CD8-positive, alpha-beta memory T cell (primary cell): Measurements from ENCODE around the gene TPK1. TPM values are rescaled to one million over a fixed set of nuclear protein-coding genes. Genes with fewer than 3 reads are reported as not detected.
"Not testable (repeated sequence)": the region's sequence is repeated elsewhere in the genome, so short reads cannot be mapped to it uniquely, and the experiment has no call there.

Experiments used
- CTCF ChIA-PET: fragments of 350-600 bp; sonication (Branson Sonifier 250); formaldehyde crosslinking; loops from one replicate; lab custom pipeline; 2021; ENCODE audit warnings: antibody characterized with exemption; lab: Charles Lee
- POLR2A ChIA-PET: fragments of 350-600 bp; sonication (Branson Sonifier 250); formaldehyde crosslinking; loops from one replicate; lab custom pipeline; 2021; ENCODE audit warnings: antibody characterized with exemption; lab: Charles Lee
- DNase-seq, 5 donors: peaks; one replicate each; pipeline versions ENCODE4 v3.0.0 to v3.0.0-alpha.2; 2020 to 2022; ENCODE audit warnings: mixed read lengths in 1 of 5
- H3K27ac ChIP-seq: one replicate; pipeline ENCODE4 v1.7.0; 2013; ENCODE audit warnings: low read depth, mild to moderate bottlenecking, low read length, moderate library complexity
- H3K27me3 ChIP-seq: 2 replicates; pipeline ENCODE4 v1.7.0; 2013; ENCODE audit warnings: low read length, mild to moderate bottlenecking; ENCODE audit not compliant: insufficient read depth, poor library complexity, severe bottlenecking
- H3K36me3 ChIP-seq: 2 replicates; pipeline ENCODE4 v1.7.0; 2013; ENCODE audit warnings: mild to moderate bottlenecking, low read length, moderate library complexity; ENCODE audit not compliant: insufficient read depth
- H3K4me1 ChIP-seq: 2 replicates; pipeline ENCODE4 v1.7.0; 2013; ENCODE audit warnings: mild to moderate bottlenecking, low read length, moderate library complexity; ENCODE audit not compliant: insufficient read depth
- H3K4me3 ChIP-seq: 2 replicates; pipeline ENCODE4 v1.7.0; 2013; ENCODE audit warnings: mild to moderate bottlenecking, low read length
- H3K9me3 ChIP-seq: 2 replicates; pipeline ENCODE4 v1.7.0; 2013; ENCODE audit warnings: mild to moderate bottlenecking, low read length
- H3K27ac Mint-ChIP-seq, 8 donors: one replicate each; pipeline ENCODE4 v1.8.0; 2020 to 2021; ENCODE audit warnings: mixed read lengths in 8 of 8, mild to moderate bottlenecking in 6 of 8, inconsistent platforms in 3 of 8, moderate library complexity in 3 of 8
- H3K27me3 Mint-ChIP-seq, 2 donors: one replicate each; pipeline ENCODE4 v1.8.0; 2020 to 2021; ENCODE audit warnings: mixed read lengths in 2 of 2, mild to moderate bottlenecking in 1 of 2, moderate library complexity in 1 of 2
- H3K36me3 Mint-ChIP-seq, 3 donors: one replicate each; pipeline ENCODE4 v1.8.0; 2020 to 2021; ENCODE audit warnings: mixed read lengths in 3 of 3, inconsistent platforms in 1 of 3, mild to moderate bottlenecking in 1 of 3
- H3K4me1 Mint-ChIP-seq, 3 donors: one replicate each; pipeline ENCODE4 v1.8.0; 2020 to 2021; ENCODE audit warnings: mixed read lengths in 3 of 3, inconsistent platforms in 1 of 3, mild to moderate bottlenecking in 1 of 3
- H3K4me3 Mint-ChIP-seq, 7 donors: one replicate each; pipeline ENCODE4 v1.8.0; 2020 to 2021; ENCODE audit warnings: mixed read lengths in 7 of 7, mild to moderate bottlenecking in 6 of 7, moderate library complexity in 4 of 7, inconsistent platforms in 2 of 7
- H3K9me3 Mint-ChIP-seq, 5 donors: one replicate each; pipeline ENCODE4 v1.8.0; 2020 to 2022; ENCODE audit warnings: mixed read lengths in 5 of 5, mild to moderate bottlenecking in 3 of 5, moderate library complexity in 2 of 5, inconsistent platforms in 1 of 5
- polyA plus RNA-seq: library from polyadenylated mRNA; unstranded; fragments of 300-500 nt; fragmentation: Illumina TruSeq; gene quantifications from one replicate; pipeline ENCODE4 v1.2.3, GENCODE V29; 2021
- total RNA-seq, 2 experiments: library from RNA; stranded (reverse); gene quantifications; one replicate each; pipeline ENCODE4 v1.2.3, GENCODE V29; 2021

TPK1 gene
- total and polyA plus RNA-seq, 3 experiments from 2014 or later = 18.0 to 20.1 (median 19.0) TPM

DNA sequence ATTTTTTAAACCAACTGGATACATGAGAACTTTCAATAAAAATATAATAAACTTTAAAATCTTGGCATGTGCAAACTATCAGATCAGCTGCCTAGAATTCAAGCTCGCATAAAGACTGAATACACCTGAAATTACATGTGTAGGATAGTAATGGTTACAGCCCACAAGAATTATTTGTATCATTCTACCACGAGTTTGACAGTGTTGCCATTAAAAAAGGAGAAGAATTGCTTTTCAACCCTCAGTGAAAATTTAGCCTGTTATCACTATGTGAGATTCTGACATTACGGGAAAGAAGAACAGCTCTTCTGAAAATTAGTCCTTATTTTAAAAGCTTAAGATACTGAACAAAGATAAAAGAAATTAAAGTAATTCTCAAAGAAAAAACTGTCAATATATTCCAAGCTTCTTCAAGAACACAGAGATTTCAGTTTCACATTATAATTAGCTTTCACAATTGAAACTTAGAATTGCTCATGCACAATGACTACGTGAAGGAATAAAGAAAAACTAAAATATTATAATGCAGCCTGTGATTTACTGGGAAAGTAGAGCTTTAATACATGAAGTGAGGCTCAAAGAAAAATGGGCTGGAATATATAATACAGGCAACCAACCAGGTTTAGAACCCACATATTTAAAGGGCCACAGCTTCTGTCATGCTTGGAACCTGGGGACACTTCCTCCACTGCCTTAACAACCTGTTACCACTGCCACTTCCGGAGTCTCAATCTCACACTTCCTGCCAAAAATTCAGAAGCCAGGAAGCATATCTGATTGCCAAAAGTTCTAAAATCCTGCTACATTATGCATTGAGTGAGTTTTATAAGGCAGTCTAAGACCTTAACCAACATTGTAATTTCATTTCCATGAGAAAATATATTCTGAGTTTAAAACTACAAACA lies 23.2 kb downstream of the TPK1 start:
- POLR2A ChIA-PET = interaction anchor here (0.5 to 2.8 kb wide), 3 partner anchors 18 to 52 kb away, joined by 3 to 62 read pairs (median 3); partner anchors contain the start of gene TPK1
- peaks cover 44 to 78% (median 65%) of the 10 kb centered on the region in 3 donors for H3K4me1 Mint-ChIP-seq

GRCh38 chr7:144805627-144806239 lies 30.1 kb downstream of the TPK1 start:
- Mint-ChIP-seq H3K27ac (no peak overlapping the region), H3K4me3 (no peak overlapping the region), H3K9me3 (no peaks in the 10 kb centered on the region), H3K36me3 (peaks cover 17 to 29% (median 23%) of the 10 kb centered on the region in 3 donors), H3K27me3 (no peaks in the 10 kb centered on the region), H3K4me1 (peaks cover 28 to 50% (median 46%) of the 10 kb centered on the region in 3 donors)
- H3K36me3 ChIP-seq = no peaks in the 10 kb centered on the region
- H3K27me3 ChIP-seq = no peaks in the 10 kb centered on the region
- H3K4me3 ChIP-seq = no peak overlapping the region
- DNase-seq = no peak
- H3K27ac ChIP-seq = no peak overlapping the region
- peaks cover 12% of the 10 kb centered on the region for H3K4me1 ChIP-seq
- ChIA-PET POLR2A (no interaction called here), CTCF (interaction anchor here (1.2 kb wide), 1 partner anchor 19 kb away, joined by 3 read pairs; no protein-coding TSS in a partner anchor)
- no peaks in the 10 kb centered on the region for H3K9me3 ChIP-seq

More for the DNA sequence above, 23.2 kb downstream of the TPK1 start:
- CTCF ChIA-PET = interaction anchor here (0.9 to 1.9 kb wide), 3 partner anchors 12 to 23 kb away, joined by 3 to 22 read pairs (median 5); partner anchors contain the start of gene TPK1
- Histone ChIP-seq H3K4me1 (peaks cover 40% of the 10 kb centered on the region), H3K27ac (no peak overlapping the region), H3K9me3 (no peaks in the 10 kb centered on the region), H3K36me3 (no peaks in the 10 kb centered on the region), H3K27me3 (no peaks in the 10 kb centered on the region), H3K4me3 (peak overlapping the region; percentile 9)
- Mint-ChIP-seq H3K27ac (peak overlapping the region; percentile 72 to 94 (median 88)), H3K36me3 (no peaks in the 10 kb centered on the region), H3K4me3 (peak overlapping the region; percentile 8 to 86 (median 68)), H3K27me3 (no peaks in the 10 kb centered on the region), H3K9me3 (no peaks in the 10 kb centered on the region)
- DNase-seq = peak in 4 of 5 donors; percentile 18 to 76 (median 54)

- POLR2A ChIA-PET, H3K36me3 ChIP-seq, H3K9me3 Mint-ChIP-seq, H3K27me3 Mint-ChIP-seq, H3K4me3 Mint-ChIP-seq, H3K27ac Mint-ChIP-seq, H3K27ac ChIP-seq, H3K9me3 ChIP-seq, DNase-seq, H3K4me3 ChIP-seq, H3K27me3 ChIP-seq, H3K4me1 ChIP-seq: not testable (repeated sequence)
- Mint-ChIP-seq H3K36me3 (peaks cover 24 to 63% (median 41%) of the 10 kb centered on the region in 3 donors), H3K4me1 (peaks cover 31 to 47% (median 46%) of the 10 kb centered on the region in 3 donors)
- CTCF ChIA-PET = interaction anchor here (1.3 kb wide), 1 partner anchor 11 kb away, joined by 3 read pairs; no protein-coding TSS in a partner anchor
Observed at GRCh38 chr7:144800678-144801436, 35.0 kb downstream of the TPK1 start.

DNA sequence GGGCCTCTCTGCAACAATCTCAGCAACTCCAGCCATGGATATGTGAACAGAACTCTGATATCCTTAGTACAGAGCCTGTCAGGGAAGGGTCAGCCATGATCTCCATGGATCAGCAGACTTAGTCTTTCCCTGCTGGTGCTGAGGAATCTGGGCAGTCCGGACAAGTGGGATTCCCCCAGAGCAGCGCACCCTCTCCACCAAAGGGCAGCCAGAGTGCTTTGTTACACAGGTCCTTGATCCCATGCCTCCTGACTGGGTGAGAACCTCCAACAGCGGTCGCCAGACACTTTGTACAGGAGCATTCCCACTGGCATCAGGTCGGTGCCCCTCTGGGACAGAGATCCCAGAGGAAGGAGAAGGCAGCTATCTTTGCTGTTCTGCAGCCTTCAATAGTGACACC lies 38.9 kb downstream of the TPK1 start:
- peaks cover 13 to 52% (median 21%) of the 10 kb centered on the region in 3 donors for H3K36me3 Mint-ChIP-seq
- POLR2A ChIA-PET = no interaction called here
- CTCF ChIA-PET = interaction anchor here (1.2 kb wide), 1 partner anchor 58 kb away, joined by 3 read pairs; no protein-coding TSS in a partner anchor

DNA sequence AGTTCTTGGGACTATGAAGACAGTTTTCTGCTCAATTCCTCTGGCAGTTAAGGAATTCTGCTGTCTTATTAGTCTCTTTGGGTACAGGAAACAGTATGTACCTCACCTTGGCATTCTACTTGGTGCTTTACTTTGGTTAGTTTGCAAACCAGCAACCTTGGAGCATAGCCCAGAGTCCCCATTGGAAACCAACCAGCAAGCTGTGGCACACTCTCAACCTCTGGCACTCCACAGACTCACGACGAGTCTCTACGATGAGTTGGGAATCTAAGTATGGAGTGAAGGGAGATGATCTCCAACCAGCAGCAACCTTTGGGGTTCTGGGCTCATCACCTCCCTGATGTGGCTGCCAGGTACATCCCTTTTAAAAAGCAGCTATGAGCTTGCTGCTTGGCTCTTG lies 43.8 kb downstream of the TPK1 start:
- Histone ChIP-seq H3K27me3 (no peaks in the 10 kb centered on the region), H3K4me3 (no peak overlapping the region), H3K36me3 (no peaks in the 10 kb centered on the region), H3K27ac (no peak overlapping the region), H3K4me1 (no peaks in the 10 kb centered on the region), H3K9me3 (no peaks in the 10 kb centered on the region)
- no peak for DNase-seq
- Mint-ChIP-seq H3K27ac (no peak overlapping the region), H3K27me3 (peaks cover 0 to 1% of the 10 kb centered on the region in 2 donors), H3K4me1 (peaks cover 3 to 15% (median 13%) of the 10 kb centered on the region in 3 donors), H3K9me3 (peaks cover 0 to under 1% (median 0%) of the 10 kb centered on the region in 5 donors), H3K36me3 (peaks cover 5 to 13% (median 6%) of the 10 kb centered on the region in 3 donors), H3K4me3 (no peak overlapping the region)
- ChIA-PET POLR2A (no interaction called here), CTCF (interaction anchor here (1.5 kb wide), 1 partner anchor 9 kb away, joined by 3 read pairs; no protein-coding TSS in a partner anchor)

More for the DNA sequence above, 38.9 kb downstream of the TPK1 start:
- no peak overlapping the region for H3K4me3 ChIP-seq
- peaks cover 7% of the 10 kb centered on the region for H3K4me1 ChIP-seq
- H3K9me3 ChIP-seq = no peaks in the 10 kb centered on the region
- Mint-ChIP-seq H3K9me3 (peaks cover 0 to 8% (median 5%) of the 10 kb centered on the region in 5 donors), H3K27me3 (peaks cover 0 to 2% of the 10 kb centered on the region in 2 donors), H3K27ac (no peak overlapping the region), H3K4me3 (no peak overlapping the region), H3K4me1 (peaks cover 21 to 38% (median 35%) of the 10 kb centered on the region in 3 donors)
- H3K36me3 ChIP-seq = no peaks in the 10 kb centered on the region
- no peak for DNase-seq
- no peaks in the 10 kb centered on the region for H3K27me3 ChIP-seq
- H3K27ac ChIP-seq = no peak overlapping the region

GRCh38 chr7:144791488-144791887 lies 44.4 kb downstream of the TPK1 start:
- Histone ChIP-seq H3K9me3 (no peaks in the 10 kb centered on the region), H3K36me3 (no peaks in the 10 kb centered on the region), H3K27me3 (no peaks in the 10 kb centered on the region), H3K27ac (no peak overlapping the region), H3K4me1 (no peaks in the 10 kb centered on the region), H3K4me3 (no peak overlapping the region)
- H3K27ac Mint-ChIP-seq = no peak overlapping the region
- H3K4me1 Mint-ChIP-seq = peaks cover 5 to 21% (median 15%) of the 10 kb centered on the region in 3 donors
- DNase-seq = no peak
- no peak overlapping the region for H3K4me3 Mint-ChIP-seq
- H3K9me3 Mint-ChIP-seq = no peaks in the 10 kb centered on the region
- POLR2A ChIA-PET = no interaction called here
- CTCF ChIA-PET = no interaction called here
- peaks cover 0 to 1% of the 10 kb centered on the region in 2 donors for H3K27me3 Mint-ChIP-seq
- peaks cover under 1 to 10% (median 6%) of the 10 kb centered on the region in 3 donors for H3K36me3 Mint-ChIP-seq

DNA sequence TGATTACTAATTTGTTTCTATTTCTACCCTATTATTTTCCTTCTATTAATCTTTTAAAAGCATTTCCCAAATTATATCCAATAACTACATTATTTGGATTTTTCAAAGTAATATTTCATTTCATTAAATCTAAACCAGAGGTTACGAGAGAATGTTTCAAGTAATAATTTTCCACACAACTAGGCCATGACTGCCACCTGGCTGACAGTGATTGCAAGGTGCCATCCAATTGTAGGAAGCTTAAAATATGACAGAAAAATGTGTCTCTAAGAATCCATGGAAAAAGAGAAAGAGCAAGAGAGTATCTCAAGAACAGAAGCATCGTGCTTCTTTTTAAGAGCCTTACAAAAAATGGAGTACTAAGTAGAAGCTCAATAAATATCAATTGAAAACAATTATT lies 48.7 kb downstream of the TPK1 start:
- H3K4me1 ChIP-seq = no peaks in the 10 kb centered on the region
- no peaks in the 10 kb centered on the region for H3K27me3 ChIP-seq
- POLR2A ChIA-PET = no interaction called here
- no peak overlapping the region for H3K27ac ChIP-seq
- H3K36me3 ChIP-seq = no peaks in the 10 kb centered on the region
- H3K27ac Mint-ChIP-seq = no peak overlapping the region
- H3K9me3 ChIP-seq = no peaks in the 10 kb centered on the region
- no peak overlapping the region for H3K4me3 ChIP-seq
- CTCF ChIA-PET = interaction anchor here (0.9 to 2.6 kb wide), 4 partner anchors 8 to 48 kb away, joined by 3 to 9 read pairs (median 4); partner anchors contain the start of gene TPK1
- H3K36me3 Mint-ChIP-seq = no peaks in the 10 kb centered on the region
- no peak for DNase-seq
- H3K4me1 Mint-ChIP-seq = peaks cover 4 to 19% (median 18%) of the 10 kb centered on the region in 3 donors
- no peaks in the 10 kb centered on the region for H3K9me3 Mint-ChIP-seq
- H3K4me3 Mint-ChIP-seq = no peak overlapping the region
- peaks cover 0 to 1% of the 10 kb centered on the region in 2 donors for H3K27me3 Mint-ChIP-seq
